SU-DHL-6 (cell line): ENCODE results near the gene TEAD3.

Experiments
- H2AFZ ChIP-seq: fragments of 200-600 bp; sonication (generic); 2 replicates; pipeline ENCODE4 v1.6.1; 2014; ENCODE audit warnings: low read depth, mild to moderate bottlenecking, moderate library complexity, mixed read lengths, antibody characterized with exemption, low read length; ENCODE audit not compliant: severe bottlenecking
- H3F3A ChIP-seq: fragments of 200-600 bp; shearing (Covaris generic); 2 replicates; pipeline ENCODE4 v1.6.0; 2016; ENCODE audit warnings: antibody characterized with exemption, mild to moderate bottlenecking; ENCODE audit not compliant: insufficient read depth
- H3K27ac ChIP-seq: fragments of 200-600 bp; sonication (generic); 2 replicates; pipeline ENCODE4 v1.5.1; 2016; ENCODE audit warnings: low read depth, mild to moderate bottlenecking, low read length, moderate library complexity, mixed read lengths
- H3K27me3 ChIP-seq: fragments of 200-600 bp; sonication (generic), shearing (Covaris generic); 2 replicates; pipeline ENCODE4 v1.6.0; 2014; ENCODE audit warnings: mild to moderate bottlenecking, low read length
- H3K36me3 ChIP-seq: fragments of 200-600 bp; sonication (generic); 2 replicates; pipeline ENCODE4 v1.6.1; 2014; ENCODE audit warnings: mild to moderate bottlenecking, low read length, mixed read lengths
- H3K4me2 ChIP-seq: fragments of 300-600, 200-600 bp; shearing (Covaris generic), sonication (generic); 2 replicates; pipeline ENCODE4 v1.6.0; 2014; ENCODE audit warnings: low read length, low read depth, mild to moderate bottlenecking; ENCODE audit not compliant: poor library complexity, severe bottlenecking
- H3K4me3 ChIP-seq: fragments of 200-600 bp; sonication (generic); 2 replicates; pipeline ENCODE4 v1.5.1; 2014; ENCODE audit warnings: antibody characterized with exemption, low read length, mild to moderate bottlenecking, mixed read lengths; ENCODE audit not compliant: insufficient read depth, poor library complexity, severe bottlenecking
- H3K79me2 ChIP-seq: fragments of 200-600 bp; sonication (generic); 2 replicates; pipeline ENCODE4 v1.6.1; 2014; ENCODE audit warnings: mild to moderate bottlenecking, low read length, moderate library complexity; ENCODE audit not compliant: insufficient read depth
- H3K9ac ChIP-seq: fragments of 200-600 bp; sonication (generic); 2 replicates; pipeline ENCODE4 v1.7.0; 2014; ENCODE audit warnings: mild to moderate bottlenecking, low read length
- H3K9me2 ChIP-seq: fragments of 200-600 bp; sonication (generic); replicated peaks from 2 replicates; pipeline ENCODE4 v1.6.1; 2014; ENCODE audit warnings: low read length; ENCODE audit not compliant: insufficient read depth
- H3K9me3 ChIP-seq: fragments of 200-600 bp; sonication (generic); 2 replicates; pipeline ENCODE4 v1.6.1; 2014; ENCODE audit warnings: low read length, mixed read lengths; ENCODE audit not compliant: insufficient read depth
- H4K20me1 ChIP-seq: fragments of 200-600 bp; sonication (generic); 2 replicates; pipeline ENCODE4 v1.6.1; 2014; ENCODE audit warnings: low read depth, mild to moderate bottlenecking, antibody characterized with exemption, low read length, moderate library complexity, mixed read lengths
- EZH2phosphoT487 ChIP-seq: fragments of 200-600 bp; sonication (generic), shearing (Covaris generic); conservative IDR thresholded peaks from 2 replicates; pipeline ENCODE4 v1.6.1; 2018; ENCODE audit warnings: mild to moderate bottlenecking, antibody characterized with exemption, low read length, moderate library complexity, mixed read lengths
- TF ChIP-seq, protein P1 (sequence below): fragments of 200-600 bp; sonication (generic); IDR thresholded peaks from one replicate; pipeline ENCODE4 v1.5.1; 2017; ENCODE audit warnings: antibody characterized with exemption, mild to moderate bottlenecking, low read length, moderate library complexity; ENCODE audit not compliant: insufficient read depth, poor library complexity, severe bottlenecking

Gene TEAD3

GRCh38 chr6:35533981-35534380 is 37.1 kb upstream of the TEAD3 start:
- H3K27ac ChIP-seq: no peak overlapping the region
- H3K4me2 ChIP-seq: no peak overlapping the region
- H3K9me3 ChIP-seq: no peaks in the 10 kb centered on the region
- no peaks in the 10 kb centered on the region for H3K27me3 ChIP-seq
- no peak overlapping the region for H3K9ac ChIP-seq
- no peaks in the 10 kb centered on the region for H3K9me2 ChIP-seq
- H2AFZ ChIP-seq: no peak overlapping the region
- no peaks in the 10 kb centered on the region for H3K36me3 ChIP-seq
- no peaks in the 10 kb centered on the region for H3F3A ChIP-seq
- no peaks in the 10 kb centered on the region for H4K20me1 ChIP-seq
- no peak overlapping the region for H3K4me3 ChIP-seq
- H3K79me2 ChIP-seq: no peaks in the 10 kb centered on the region
- TF ChIP-seq, protein P1, sequence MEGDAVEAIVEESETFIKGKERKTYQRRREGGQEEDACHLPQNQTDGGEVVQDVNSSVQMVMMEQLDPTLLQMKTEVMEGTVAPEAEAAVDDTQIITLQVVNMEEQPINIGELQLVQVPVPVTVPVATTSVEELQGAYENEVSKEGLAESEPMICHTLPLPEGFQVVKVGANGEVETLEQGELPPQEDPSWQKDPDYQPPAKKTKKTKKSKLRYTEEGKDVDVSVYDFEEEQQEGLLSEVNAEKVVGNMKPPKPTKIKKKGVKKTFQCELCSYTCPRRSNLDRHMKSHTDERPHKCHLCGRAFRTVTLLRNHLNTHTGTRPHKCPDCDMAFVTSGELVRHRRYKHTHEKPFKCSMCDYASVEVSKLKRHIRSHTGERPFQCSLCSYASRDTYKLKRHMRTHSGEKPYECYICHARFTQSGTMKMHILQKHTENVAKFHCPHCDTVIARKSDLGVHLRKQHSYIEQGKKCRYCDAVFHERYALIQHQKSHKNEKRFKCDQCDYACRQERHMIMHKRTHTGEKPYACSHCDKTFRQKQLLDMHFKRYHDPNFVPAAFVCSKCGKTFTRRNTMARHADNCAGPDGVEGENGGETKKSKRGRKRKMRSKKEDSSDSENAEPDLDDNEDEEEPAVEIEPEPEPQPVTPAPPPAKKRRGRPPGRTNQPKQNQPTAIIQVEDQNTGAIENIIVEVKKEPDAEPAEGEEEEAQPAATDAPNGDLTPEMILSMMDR: no peak
- no peak for TF ChIP-seq EZH2phosphoT487

GRCh38 chr6:35532126-35532525 is 35.2 kb upstream of the TEAD3 start:
- Histone ChIP-seq H3K9me3 (no peaks in the 10 kb centered on the region), H3K27me3 (no peaks in the 10 kb centered on the region), H3F3A (no peaks in the 10 kb centered on the region), H4K20me1 (no peaks in the 10 kb centered on the region), H3K9ac (no peak overlapping the region), H3K4me2 (no peak overlapping the region), H3K4me3 (no peak overlapping the region), H2AFZ (no peak overlapping the region), H3K36me3 (no peaks in the 10 kb centered on the region), H3K27ac (no peak overlapping the region), H3K79me2 (no peaks in the 10 kb centered on the region), H3K9me2 (no peaks in the 10 kb centered on the region)
- TF ChIP-seq, protein P1: no peak
- TF ChIP-seq EZH2phosphoT487: no peak

GRCh38 chr6:35524380-35525020 is 27.6 kb upstream of the TEAD3 start:
- Histone ChIP-seq H3F3A (no peaks in the 10 kb centered on the region), H3K9ac (no peak overlapping the region), H3K4me3 (no peak overlapping the region)

More at GRCh38 chr6:35524380-35525020, 27.6 kb upstream of the TEAD3 start:
- Histone ChIP-seq H2AFZ (no peak overlapping the region), H3K4me2 (no peak overlapping the region), H4K20me1 (no peaks in the 10 kb centered on the region), H3K27me3 (no peaks in the 10 kb centered on the region), H3K27ac (no peak overlapping the region), H3K79me2 (no peaks in the 10 kb centered on the region), H3K36me3 (no peaks in the 10 kb centered on the region), H3K9me3 (no peaks in the 10 kb centered on the region), H3K9me2 (no peaks in the 10 kb centered on the region)
- TF ChIP-seq, protein P1: no peak
- TF ChIP-seq EZH2phosphoT487: no peak
